GM20431 (cell line): ENCODE data around the gene BLTP3B.

Experiments
- in situ Hi-C: fragments of 300-500 bp; cut with MseI, MboI; formaldehyde crosslinking; loops from one replicate; pipeline ENCODE4 v1.15.0; 2020; ENCODE audit warnings: low sequenced_read_pairs; ENCODE audit not compliant: unreplicated experiment

The BLTP3B gene

DNA sequence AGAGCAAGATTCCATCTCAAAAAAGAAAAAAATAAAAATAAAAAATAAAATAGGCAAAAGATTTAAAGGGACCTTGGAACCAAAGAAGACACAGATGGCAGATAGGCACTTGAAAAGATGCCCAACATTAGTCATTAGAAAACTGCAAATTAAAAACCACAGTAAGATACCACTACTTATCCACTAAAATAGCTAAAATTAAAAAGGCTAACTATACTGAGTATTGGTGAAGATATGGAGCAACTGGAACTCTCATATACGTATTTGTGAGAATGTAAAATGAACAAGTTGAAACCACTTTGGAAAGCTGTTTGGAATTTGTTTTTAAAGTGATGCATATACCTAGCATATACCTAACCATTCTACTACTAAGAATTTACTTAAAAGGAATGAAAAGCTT, 22.3 kb downstream of the BLTP3B start:
- in situ Hi-C loops, result no loop called here

DNA sequence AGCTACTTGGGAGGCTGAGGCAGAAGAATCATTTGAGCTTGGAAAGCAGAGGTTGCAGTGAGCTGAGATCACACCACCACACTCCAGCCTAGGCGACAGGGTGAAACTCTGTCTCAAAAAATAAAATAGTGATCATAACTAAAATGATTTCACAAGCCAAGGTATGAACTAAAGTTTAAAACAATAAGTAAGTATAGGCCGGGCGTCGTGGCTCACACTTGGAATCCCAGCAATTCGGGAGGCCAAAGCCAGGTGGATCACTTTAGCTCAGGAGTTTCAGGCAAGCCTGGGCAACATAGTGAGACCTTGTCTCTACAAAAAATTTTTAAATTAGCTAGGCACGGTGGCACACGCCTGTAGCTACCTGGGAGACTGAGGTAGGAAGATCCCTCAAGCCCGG, 27.4 kb downstream of the BLTP3B start:
- in situ Hi-C loops, result no loop called here

DNA sequence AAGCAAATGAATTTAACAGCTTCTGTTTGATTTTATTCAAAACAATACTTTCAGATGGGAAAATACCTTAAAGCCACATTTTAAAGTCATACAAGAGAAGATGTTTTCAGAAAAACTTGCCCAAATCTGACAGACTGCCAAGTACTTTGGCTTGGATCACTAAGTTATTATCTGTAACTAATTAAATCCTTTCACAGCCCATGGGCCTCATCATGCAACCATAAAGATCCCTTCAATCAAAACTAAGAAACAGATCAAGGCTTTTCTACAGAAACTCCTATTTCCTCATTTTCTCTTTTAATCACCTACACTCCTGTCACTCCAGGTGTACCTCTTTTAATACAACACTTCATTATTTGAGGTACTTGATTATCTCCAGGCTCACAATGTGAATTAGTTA, 28.1 kb downstream of the BLTP3B start:
- in situ Hi-C loops, result no loop called here

DNA sequence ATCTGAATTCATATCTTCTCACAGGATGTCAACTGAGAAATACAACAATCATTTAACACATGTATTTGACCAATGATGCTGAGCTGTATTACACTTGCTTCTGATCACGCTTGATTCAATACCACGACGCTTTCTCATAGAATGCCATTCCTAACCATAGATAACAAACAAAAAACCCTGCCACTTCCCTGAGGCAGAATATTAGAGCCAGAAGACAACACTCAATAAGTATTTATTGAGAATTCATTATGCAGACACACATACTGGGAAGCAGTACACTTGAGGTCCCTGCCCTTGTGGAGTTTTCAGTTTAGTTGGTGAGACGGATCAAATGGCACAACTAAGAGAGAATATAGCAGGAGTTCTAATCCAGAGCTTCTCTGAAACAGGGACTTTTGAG, 32.4 kb downstream of the BLTP3B start:
- in situ Hi-C loops, result no loop called here

DNA sequence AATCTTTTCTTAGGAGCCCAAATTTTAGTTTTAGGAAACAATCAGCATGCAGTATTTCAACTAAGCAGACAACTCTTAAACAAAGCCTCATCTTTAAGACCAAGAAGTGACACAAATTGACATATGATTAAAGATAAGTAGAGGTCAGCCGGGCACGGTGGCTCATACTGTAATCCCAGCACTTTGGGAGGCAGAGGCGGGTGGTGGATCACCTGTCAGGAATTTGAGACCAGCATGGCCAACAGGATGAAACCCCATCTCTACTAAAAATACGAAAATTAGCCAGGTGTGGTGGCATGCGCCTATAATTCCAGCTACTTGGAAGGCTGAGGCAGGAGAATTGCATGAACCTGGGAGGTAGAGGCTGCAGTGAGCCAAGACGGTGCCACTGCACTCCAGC, 35.8 kb downstream of the BLTP3B start:
- in situ Hi-C loops, result no loop called here

DNA sequence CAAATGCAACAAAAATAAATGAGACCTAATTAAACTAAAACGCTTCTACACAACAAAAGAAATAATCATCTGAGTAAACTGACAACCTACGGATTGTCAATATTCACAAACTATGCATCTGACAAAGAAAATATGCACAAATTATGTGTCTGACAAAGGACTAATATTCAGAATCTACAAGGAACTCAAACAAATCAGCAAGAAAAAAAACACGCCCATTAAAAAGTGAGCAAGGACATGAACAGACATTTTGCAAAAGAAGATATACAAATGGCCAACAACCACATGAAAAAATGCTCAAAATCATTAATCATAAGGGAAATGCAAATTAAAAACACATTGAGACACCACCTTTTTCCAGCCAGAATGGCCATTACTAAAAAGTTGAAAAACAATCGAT, 37.0 kb downstream of the BLTP3B start:
- in situ Hi-C loops, result no loop called here

DNA sequence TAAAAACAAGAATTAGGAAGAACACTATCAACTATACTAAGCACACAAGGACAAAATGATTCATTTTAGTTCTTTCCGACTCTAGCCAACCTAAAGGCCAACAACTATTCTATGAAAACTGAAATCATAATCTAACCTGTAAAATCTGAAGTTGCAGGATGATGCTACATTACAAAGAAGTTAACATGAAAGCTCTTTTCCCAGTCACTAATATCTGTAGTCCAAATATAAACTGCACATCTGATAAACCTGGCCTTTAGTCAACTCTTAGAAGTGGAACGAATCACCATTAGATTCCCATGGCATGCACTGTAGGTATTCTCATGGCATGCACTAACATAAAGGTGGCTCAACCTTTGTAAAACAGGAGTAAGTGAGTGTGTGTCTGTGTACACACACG, 41.7 kb downstream of the BLTP3B start:
- in situ Hi-C loops, result no loop called here
